ENCODE measurements around the gene EPHA2. TPM values are rescaled to one million over a fixed set of nuclear protein-coding genes. Genes with fewer than 3 reads are reported as not detected.

EPHA2 gene
- total RNA-seq, 1 experiment from 2014 or later, result 263 TPM

DNA sequence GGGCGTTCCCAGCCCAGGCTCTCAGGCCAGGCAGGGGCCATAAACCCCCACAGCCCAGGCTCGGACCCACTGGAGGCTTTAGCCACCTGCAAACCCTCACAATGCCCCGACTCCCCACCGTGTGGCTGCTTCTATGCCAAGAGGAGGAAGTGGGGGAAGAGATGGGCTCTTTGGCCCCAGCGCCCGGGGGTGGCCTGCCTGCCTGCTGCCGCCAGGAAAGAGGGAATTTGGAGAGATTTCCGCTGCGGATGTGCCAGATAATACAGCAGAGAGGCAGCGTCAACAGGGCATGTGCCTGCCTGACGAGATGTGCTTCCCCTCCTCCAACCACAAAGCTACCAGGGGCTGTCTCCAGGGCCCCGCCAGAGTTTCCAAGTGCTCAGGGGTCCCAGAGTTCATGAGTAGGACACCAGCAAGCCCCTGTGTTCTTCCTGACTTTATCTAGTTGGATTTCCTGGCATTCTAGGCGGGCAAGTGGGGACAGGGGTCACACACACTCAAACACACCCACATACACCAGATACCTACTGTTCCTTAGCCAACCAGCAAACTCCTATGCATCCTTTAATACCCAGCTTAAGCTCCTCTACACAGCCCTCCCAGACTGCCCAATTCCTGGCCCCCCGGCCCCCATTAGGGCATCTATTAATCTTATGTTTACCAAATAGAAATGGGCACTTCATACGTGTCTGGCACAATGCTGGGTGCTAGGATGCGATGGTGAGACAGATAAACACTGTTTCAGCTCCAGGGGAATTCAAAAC lies 14.1 kb downstream of the EPHA2 start:
- intact Hi-C loops (cut with micrococcal nuclease; ENCODE audit: unreplicated experiment) (no loop called here), in situ Hi-C loops (cut with HindIII; ENCODE audit: low pct_unique_long_range_greater_than_20kb, low sequenced_read_pairs) (no loop called here)
- TF ChIP-seq POLR2AphosphoS5 (IDR thresholded peaks at IDR 0.05; ENCODE audit: low read depth, low read length) (peak; percentile 60; the same call in 1 of the 2 replicates), TCF7L2 (IDR thresholded peaks at IDR 0.05; ENCODE audit: low read depth, low read length) (no peak)
- peak overlapping the region in 1 of 2 experiments; percentile 9; a peak in 1 of 4 replicates for H3K4me3 ChIP-seq (ENCODE audit: low read depth in 2 of 2, low read length in 2 of 2)
- BruUV-seq (replicated peaks), result no TSS peak
- CTCF ChIA-PET, result interaction anchor here (0.8 kb wide), 1 partner anchor 59 kb away, joined by 3 read pairs; no protein-coding TSS in a partner anchor
- POLR2A ChIA-PET, result no interaction called here
- DNase-seq (ENCODE audit: low read depth, low spot score), result no peak
- H3K36me3 ChIP-seq (ENCODE audit: control insufficient read depth, insufficient read depth, low read length), result peaks cover 8% of the 10 kb centered on the region
- no peak for ATAC-seq
- no peaks in the 10 kb centered on the region for H3K9me3 ChIP-seq (ENCODE audit: control insufficient read depth, insufficient read depth, low read depth, low read length)
- H3K4me1 ChIP-seq (ENCODE audit: control insufficient read depth, insufficient read depth, low read length), result peaks cover 87% of the 10 kb centered on the region
- peak overlapping the region; percentile 83 for H3K27ac ChIP-seq (ENCODE audit: low read length)
- no peaks in the 10 kb centered on the region for H3K27me3 ChIP-seq (ENCODE audit: control insufficient read depth, insufficient read depth, low read length)

DNA sequence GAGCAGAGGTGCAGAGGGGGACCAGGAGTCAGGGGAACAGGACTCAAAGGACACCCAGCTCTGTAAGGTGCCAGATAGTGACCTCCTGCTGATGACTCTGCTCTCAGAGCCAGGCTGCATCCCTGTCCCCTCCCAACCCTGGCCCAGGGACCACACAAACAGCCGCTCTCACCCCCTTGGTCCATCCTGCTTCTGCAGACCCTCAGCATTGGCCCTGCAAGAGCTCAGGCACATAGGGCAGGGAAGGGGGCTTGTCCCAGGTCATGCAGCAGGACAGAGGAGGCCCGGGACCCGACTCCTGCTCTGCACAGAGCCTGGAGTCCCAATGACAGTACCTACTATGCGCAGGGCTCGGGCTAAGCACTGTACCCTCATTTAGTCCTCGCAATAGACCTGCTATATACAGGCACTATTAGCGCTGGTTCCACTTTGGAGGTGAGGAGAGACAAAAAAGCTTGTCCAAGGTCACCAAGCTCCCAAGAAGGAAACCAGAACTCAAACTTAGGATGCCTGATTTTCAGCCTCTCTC lies 15.7 kb downstream of the EPHA2 start:
- intact Hi-C loops (cut with micrococcal nuclease; ENCODE audit: unreplicated experiment) (no loop called here), in situ Hi-C loops (cut with HindIII; ENCODE audit: low pct_unique_long_range_greater_than_20kb, low sequenced_read_pairs) (no loop called here)
- peak overlapping the region; percentile 83 for H3K27ac ChIP-seq (ENCODE audit: low read length)
- peaks cover 83% of the 10 kb centered on the region for H3K4me1 ChIP-seq (ENCODE audit: control insufficient read depth, insufficient read depth, low read length)
- CTCF ChIA-PET, result no interaction called here
- H3K27me3 ChIP-seq (ENCODE audit: control insufficient read depth, insufficient read depth, low read length), result no peaks in the 10 kb centered on the region
- TF ChIP-seq REST (IDR thresholded peaks at IDR 0.05; ENCODE audit: insufficient read depth in 1 of 2, low read depth in 2 of 2, low read length in 1 of 2) (no peak), SIN3A (IDR thresholded peaks at IDR 0.05; ENCODE audit: borderline replicate concordance, insufficient read depth, low read depth, low read length) (no peak), POLR2AphosphoS5 (IDR thresholded peaks at IDR 0.05; ENCODE audit: low read depth, low read length) (peak; percentile 56), TCF7L2 (IDR thresholded peaks at IDR 0.05; ENCODE audit: low read depth, low read length) (no peak)
- no peak for DNase-seq (ENCODE audit: low read depth, low spot score)
- H3K36me3 ChIP-seq (ENCODE audit: control insufficient read depth, insufficient read depth, low read length), result peaks cover 11% of the 10 kb centered on the region
- TSS peak; percentile 51 for BruUV-seq (replicated peaks)
- no peak overlapping the region for H3K4me3 ChIP-seq (ENCODE audit: low read depth in 2 of 2, low read length in 2 of 2)
- POLR2A ChIA-PET, result interaction anchor here (0.6 kb wide), 1 partner anchor 95 kb away, joined by 4 read pairs; no protein-coding TSS in a partner anchor
- no peaks in the 10 kb centered on the region for H3K9me3 ChIP-seq (ENCODE audit: control insufficient read depth, insufficient read depth, low read depth, low read length)
- ATAC-seq, result 0 out of 2 replicates have a peak, but pooled peaks have one; percentile 1

DNA sequence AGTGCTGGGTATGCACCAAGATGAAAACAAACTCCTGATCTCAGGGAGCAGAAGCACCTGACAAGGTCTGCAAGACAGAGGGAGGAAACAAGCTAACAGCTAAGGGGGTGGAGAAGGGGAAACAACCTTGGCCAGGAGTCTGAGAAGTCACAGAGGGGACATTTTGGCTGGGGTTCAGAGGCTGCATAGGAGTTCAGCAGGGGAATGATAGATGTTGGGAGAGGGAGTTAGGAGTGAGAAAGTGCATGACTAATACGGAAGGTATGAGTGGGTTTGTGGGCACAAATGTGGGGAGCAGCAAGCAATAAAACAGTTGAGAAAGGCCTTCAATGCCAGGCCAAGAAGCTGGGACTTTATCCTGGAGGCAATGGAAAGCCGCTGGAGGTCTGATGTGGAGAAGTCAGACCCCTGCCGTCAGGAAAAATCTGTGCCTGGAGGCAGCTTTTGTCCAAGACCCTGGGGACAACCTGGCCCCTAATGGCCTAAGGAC lies 16.4 kb downstream of the EPHA2 start:
- H3K4me1 ChIP-seq (ENCODE audit: control insufficient read depth, insufficient read depth, low read length), result peaks cover 83% of the 10 kb centered on the region
- no peaks in the 10 kb centered on the region for H3K27me3 ChIP-seq (ENCODE audit: control insufficient read depth, insufficient read depth, low read length)
- no peak for TF ChIP-seq REST (IDR thresholded peaks at IDR 0.05; ENCODE audit: insufficient read depth in 1 of 2, low read depth in 2 of 2, low read length in 1 of 2)
- no peak; the same call in 1 of the 2 replicates for TF ChIP-seq POLR2AphosphoS5 (IDR thresholded peaks at IDR 0.05; ENCODE audit: low read depth, low read length)
- TF ChIP-seq SIN3A (IDR thresholded peaks at IDR 0.05; ENCODE audit: borderline replicate concordance, insufficient read depth, low read depth, low read length), result no peak
- TF ChIP-seq, protein P1, sequence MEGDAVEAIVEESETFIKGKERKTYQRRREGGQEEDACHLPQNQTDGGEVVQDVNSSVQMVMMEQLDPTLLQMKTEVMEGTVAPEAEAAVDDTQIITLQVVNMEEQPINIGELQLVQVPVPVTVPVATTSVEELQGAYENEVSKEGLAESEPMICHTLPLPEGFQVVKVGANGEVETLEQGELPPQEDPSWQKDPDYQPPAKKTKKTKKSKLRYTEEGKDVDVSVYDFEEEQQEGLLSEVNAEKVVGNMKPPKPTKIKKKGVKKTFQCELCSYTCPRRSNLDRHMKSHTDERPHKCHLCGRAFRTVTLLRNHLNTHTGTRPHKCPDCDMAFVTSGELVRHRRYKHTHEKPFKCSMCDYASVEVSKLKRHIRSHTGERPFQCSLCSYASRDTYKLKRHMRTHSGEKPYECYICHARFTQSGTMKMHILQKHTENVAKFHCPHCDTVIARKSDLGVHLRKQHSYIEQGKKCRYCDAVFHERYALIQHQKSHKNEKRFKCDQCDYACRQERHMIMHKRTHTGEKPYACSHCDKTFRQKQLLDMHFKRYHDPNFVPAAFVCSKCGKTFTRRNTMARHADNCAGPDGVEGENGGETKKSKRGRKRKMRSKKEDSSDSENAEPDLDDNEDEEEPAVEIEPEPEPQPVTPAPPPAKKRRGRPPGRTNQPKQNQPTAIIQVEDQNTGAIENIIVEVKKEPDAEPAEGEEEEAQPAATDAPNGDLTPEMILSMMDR (IDR thresholded peaks at IDR 0.05), result no peak
- TF ChIP-seq TCF7L2 (IDR thresholded peaks at IDR 0.05; ENCODE audit: low read depth, low read length), result no peak
- no peaks in the 10 kb centered on the region for H3K9me3 ChIP-seq (ENCODE audit: control insufficient read depth, insufficient read depth, low read depth, low read length)
- intact Hi-C loops (cut with micrococcal nuclease; ENCODE audit: unreplicated experiment) (no loop called here), in situ Hi-C loops (cut with HindIII; ENCODE audit: low pct_unique_long_range_greater_than_20kb, low sequenced_read_pairs) (no loop called here)
- BruUV-seq (replicated peaks), result no TSS peak
- ChIA-PET POLR2A (interaction anchor here (0.9 kb wide), 1 partner anchor 57 kb away, joined by 3 read pairs; no protein-coding TSS in a partner anchor), CTCF (no interaction called here)
- H3K27ac ChIP-seq (ENCODE audit: low read length), result peak overlapping the region; percentile 83
- H3K4me3 ChIP-seq (ENCODE audit: low read depth in 2 of 2, low read length in 2 of 2), result no peak overlapping the region
- no peak for DNase-seq (ENCODE audit: low read depth, low spot score)
- H3K36me3 ChIP-seq (ENCODE audit: control insufficient read depth, insufficient read depth, low read length), result peaks cover 13% of the 10 kb centered on the region
- ATAC-seq, result peak; percentile 22
